Esophagus muscularis mucosa (tissue), 4 donors: ENCODE data around the gene PTGES3. TPM values are rescaled to one million over a fixed set of nuclear protein-coding genes. Genes with fewer than 3 reads are reported as not detected.

ENCODE experiments used
- DNase-seq: peaks from one replicate; pipeline ENCODE4 v3.0.0-alpha.2; 2017; ENCODE audit errors: extremely low spot score
- H3K27ac ChIP-seq, 4 donors: fragments of 200-600 bp; sonication (generic); replicated peaks in 1 of 4; 1 replicate in 3 of 4; 2 replicates in 1 of 4; pipeline ENCODE4 v1.5.1; 2016 to 2019; ENCODE audit warnings: mild to moderate bottlenecking in 1 of 4
- H3K27me3 ChIP-seq, 4 donors: fragments of 200-600 bp; sonication (generic); one replicate each; pipeline versions ENCODE4 v1.5.1 to v1.6.0; 2016 to 2019
- H3K36me3 ChIP-seq, 4 donors: fragments of 200-600 bp; sonication (generic); one replicate each; pipeline ENCODE4 v1.5.1; 2016 to 2019
- H3K4me1 ChIP-seq, 4 donors: fragments of 200-600 bp; sonication (generic); one replicate each; pipeline ENCODE4 v1.5.1; 2016 to 2019
- H3K4me3 ChIP-seq, 4 donors: fragments of 200-600 bp; sonication (generic); 1 replicate in 2 of 4; 2 replicates in 2 of 4; pipeline ENCODE4 v1.5.1; 2016 to 2019; ENCODE audit warnings: mild to moderate bottlenecking in 4 of 4, moderate library complexity in 1 of 4
- H3K9me3 ChIP-seq, 4 donors: fragments of 200-600 bp; sonication (generic); 1 replicate in 3 of 4; 2 replicates in 1 of 4; pipeline ENCODE4 v1.5.1; 2016 to 2019
- EP300 ChIP-seq: sonication (generic); formaldehyde crosslinking; IDR thresholded peaks from one replicate; pipeline ENCODE4 v1.6.1; 2017; ENCODE audit warnings: antibody characterized with exemption
- POLR2A ChIP-seq: fragments of 450-650 bp; IDR thresholded peaks from one replicate; pipeline ENCODE4 v1.6.1; 2017; ENCODE audit warnings: antibody characterized with exemption, moderate library complexity, mild to moderate bottlenecking, low read depth
- POLR2AphosphoS5 ChIP-seq, 2 donors: sonication (generic); formaldehyde crosslinking; IDR thresholded peaks; one replicate each; pipeline ENCODE4 v1.6.1; 2017; ENCODE audit warnings: antibody characterized with exemption in 2 of 2
- WGBS: methylation state at CpG from one replicate; pipeline ENCODE4 v1.1.5; 2018; 5-methylcytosine and 5-hydroxymethylcytosine counted together
- intact Hi-C: fragments of 100-400 bp; cut with DNase I; formaldehyde crosslinking; loops from one replicate; pipeline ENCODE4 v1.15.1; 2023
- total RNA-seq, 4 donors: library from RNA; depleted of rRNA; stranded (reverse); fragments of >200 nt; gene quantifications; one replicate each; pipeline versions ENCODE4 v1.1.0 to v1.2.1, GENCODE V29; 2016
- TF ChIP-seq, protein P1 (sequence below), 3 experiments: fragments of 200-600 bp in 2 of 3; fragments of 450-650 bp in 1 of 3; sonication (generic) in 2 of 3; IDR thresholded peaks; one replicate each; pipeline ENCODE4 v1.5.1; 2017 to 2019; ENCODE audit warnings: antibody characterized with exemption in 3 of 3, mild to moderate bottlenecking in 2 of 3, moderate library complexity in 1 of 3

The PTGES3 gene
- total RNA-seq, 4 donors from 2014 or later: 86.8 to 118 (median 92.0) TPM

DNA sequence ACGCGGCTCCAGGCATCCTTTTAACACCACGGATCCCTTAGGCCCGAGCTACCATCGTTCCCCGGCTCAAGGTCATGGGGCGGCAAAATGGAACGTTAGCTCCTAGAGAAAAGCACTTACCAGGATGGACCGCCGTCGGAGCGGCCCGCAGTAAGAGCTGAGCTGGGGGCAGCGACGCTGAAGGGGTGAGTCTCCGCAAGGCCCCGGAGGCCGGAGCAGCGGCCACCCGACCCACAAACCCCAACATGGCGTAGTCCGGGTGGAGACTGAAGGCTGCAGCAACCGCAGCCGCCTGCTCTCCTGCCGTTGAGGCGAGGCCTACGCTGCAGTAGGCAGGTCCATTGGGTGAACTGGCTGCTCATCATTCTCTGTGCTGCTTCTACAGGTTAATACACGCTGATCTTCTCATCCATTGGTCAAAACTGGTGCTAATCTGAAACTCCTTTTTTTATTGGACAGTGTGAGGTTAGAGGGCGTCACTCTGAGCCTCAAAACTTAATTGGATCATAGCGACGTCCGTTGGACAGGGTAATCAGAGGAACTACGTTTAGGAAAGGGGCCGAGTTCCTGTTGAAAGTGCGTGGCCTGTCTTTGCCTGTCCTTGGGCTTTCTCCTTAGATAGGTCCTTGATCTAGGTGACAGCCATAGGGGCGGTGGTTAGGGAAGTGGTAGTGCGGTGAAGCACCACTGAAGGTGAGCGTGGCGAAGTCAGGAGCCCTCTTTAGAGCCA lies 42.2 kb downstream of the PTGES3 start, which contains the start of gene ATP5F1B:
Gene ATP5F1B (minus strand): TSS at position 268 of the 730 bp plus-strand sequence. CDS start 21 bp downstream, at position 247.
- TF ChIP-seq POLR2A: peak; percentile 96
- TF ChIP-seq, protein P1, sequence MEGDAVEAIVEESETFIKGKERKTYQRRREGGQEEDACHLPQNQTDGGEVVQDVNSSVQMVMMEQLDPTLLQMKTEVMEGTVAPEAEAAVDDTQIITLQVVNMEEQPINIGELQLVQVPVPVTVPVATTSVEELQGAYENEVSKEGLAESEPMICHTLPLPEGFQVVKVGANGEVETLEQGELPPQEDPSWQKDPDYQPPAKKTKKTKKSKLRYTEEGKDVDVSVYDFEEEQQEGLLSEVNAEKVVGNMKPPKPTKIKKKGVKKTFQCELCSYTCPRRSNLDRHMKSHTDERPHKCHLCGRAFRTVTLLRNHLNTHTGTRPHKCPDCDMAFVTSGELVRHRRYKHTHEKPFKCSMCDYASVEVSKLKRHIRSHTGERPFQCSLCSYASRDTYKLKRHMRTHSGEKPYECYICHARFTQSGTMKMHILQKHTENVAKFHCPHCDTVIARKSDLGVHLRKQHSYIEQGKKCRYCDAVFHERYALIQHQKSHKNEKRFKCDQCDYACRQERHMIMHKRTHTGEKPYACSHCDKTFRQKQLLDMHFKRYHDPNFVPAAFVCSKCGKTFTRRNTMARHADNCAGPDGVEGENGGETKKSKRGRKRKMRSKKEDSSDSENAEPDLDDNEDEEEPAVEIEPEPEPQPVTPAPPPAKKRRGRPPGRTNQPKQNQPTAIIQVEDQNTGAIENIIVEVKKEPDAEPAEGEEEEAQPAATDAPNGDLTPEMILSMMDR (IDR thresholded peaks at IDR 0.05): peak in 1 of 3 experiments; percentile 39
- TF ChIP-seq POLR2AphosphoS5 (IDR thresholded peaks at IDR 0.05): peak; percentile 99 to 100
- TF ChIP-seq EP300: no peak
- no peaks in the 10 kb centered on the region for H3K27me3 ChIP-seq
- peaks cover 30 to 52% (median 47%) of the 10 kb centered on the region in 4 donors for H3K4me1 ChIP-seq
- H3K9me3 ChIP-seq: no peaks in the 10 kb centered on the region
- H3K27ac ChIP-seq: peak within 1 kb of the TSS; percentile 85 to 96 (median 90)
- peaks cover 27 to 41% (median 35%) of the 10 kb centered on the region in 4 donors for H3K36me3 ChIP-seq
- WGBS: under 1% methylated on average over 28 of the region's 39 CpGs
- peak within 1 kb of the TSS; percentile 61 to 98 (median 76) for H3K4me3 ChIP-seq
- peak; percentile 98 for DNase-seq
- intact Hi-C loops: loop anchor here (2.0 to 5.0 kb wide), 2 partner anchors 41 to 81 kb away; partner anchors contain the start of gene PTGES3

DNA sequence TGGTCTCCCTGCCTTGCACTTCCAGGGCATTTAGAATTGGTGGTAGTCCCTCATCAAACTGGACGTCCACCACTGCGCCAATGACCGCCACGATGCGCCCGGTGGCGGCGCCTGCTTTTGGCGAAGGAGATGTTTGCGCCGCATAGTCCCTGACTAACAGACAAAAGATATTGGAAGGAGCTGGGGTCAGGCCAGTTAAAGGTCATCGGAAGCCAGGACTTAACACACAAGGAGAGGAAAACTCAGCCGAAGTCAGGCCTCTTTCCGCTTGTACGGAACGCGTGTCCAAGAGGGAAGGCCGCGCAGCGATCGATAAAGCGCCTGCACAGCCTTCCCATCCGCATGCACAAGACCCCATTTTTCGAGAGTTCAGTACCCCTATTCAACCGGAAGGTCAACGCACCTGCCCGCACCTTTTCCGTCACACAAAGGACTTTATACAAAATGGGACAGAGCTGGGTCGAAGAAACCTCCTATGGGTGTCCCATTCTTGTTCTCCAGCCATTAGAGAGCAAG lies 42.8 kb downstream of the PTGES3 start:
- WGBS: 2% methylated on average over 24 of the region's 29 CpGs
- no peak for DNase-seq
- H3K27ac ChIP-seq: peak overlapping the region; percentile 85 to 96 (median 90)

DNA sequence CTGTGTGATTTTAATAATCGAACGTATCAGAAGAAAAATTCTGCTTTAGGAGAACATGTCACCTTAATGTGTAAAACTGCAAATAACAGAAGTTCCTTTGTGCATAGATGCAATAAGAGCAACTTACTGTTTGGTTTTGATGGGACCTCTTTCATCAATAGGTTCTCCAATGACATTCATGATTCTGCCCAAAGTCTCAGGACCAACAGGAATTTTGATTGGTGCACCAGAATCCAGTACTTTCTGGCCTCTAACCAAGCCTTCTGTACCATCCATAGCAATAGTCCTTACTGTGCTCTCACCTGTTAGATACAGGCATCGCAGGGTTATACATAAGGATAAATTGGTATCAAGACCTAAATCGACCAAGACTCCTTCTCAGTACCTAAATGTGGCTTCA lies 43.4 kb downstream of the PTGES3 start:
- TF ChIP-seq, protein P1 (IDR thresholded peaks at IDR 0.05): no peak
- TF ChIP-seq POLR2AphosphoS5 (IDR thresholded peaks at IDR 0.05) (no peak), POLR2A (no peak)
- Histone ChIP-seq H3K27ac (peak overlapping the region; percentile 85 to 96 (median 90)), H3K4me1 (peaks cover 32 to 63% (median 59%) of the 10 kb centered on the region in 4 donors), H3K4me3 (peak overlapping the region; percentile 61 to 98 (median 76)), H3K36me3 (peaks cover 35 to 53% (median 47%) of the 10 kb centered on the region in 4 donors), H3K9me3 (no peaks in the 10 kb centered on the region), H3K27me3 (no peaks in the 10 kb centered on the region)
- intact Hi-C loops: loop anchor here (2.0 to 5.0 kb wide), 2 partner anchors 43 to 82 kb away; partner anchors contain the start of gene PTGES3
- whole genome bisulfite sequencing: 45% methylated on average over 4 of the region's 4 CpGs
- no peak for DNase-seq

More for the DNA sequence above, 42.8 kb downstream of the PTGES3 start:
- Histone ChIP-seq H3K4me3 (peak overlapping the region; percentile 61 to 98 (median 76)), H3K36me3 (peaks cover 29 to 47% (median 41%) of the 10 kb centered on the region in 4 donors), H3K9me3 (no peaks in the 10 kb centered on the region), H3K27me3 (no peaks in the 10 kb centered on the region), H3K4me1 (peaks cover 32 to 57% (median 53%) of the 10 kb centered on the region in 4 donors)
- intact Hi-C loops: loop anchor here (2.0 to 5.0 kb wide), 2 partner anchors 42 to 82 kb away; partner anchors contain the start of gene PTGES3
- TF ChIP-seq POLR2A (no peak), EP300 (no peak), POLR2AphosphoS5 (IDR thresholded peaks at IDR 0.05) (no peak)
- TF ChIP-seq, protein P1 (IDR thresholded peaks at IDR 0.05): no peak

DNA sequence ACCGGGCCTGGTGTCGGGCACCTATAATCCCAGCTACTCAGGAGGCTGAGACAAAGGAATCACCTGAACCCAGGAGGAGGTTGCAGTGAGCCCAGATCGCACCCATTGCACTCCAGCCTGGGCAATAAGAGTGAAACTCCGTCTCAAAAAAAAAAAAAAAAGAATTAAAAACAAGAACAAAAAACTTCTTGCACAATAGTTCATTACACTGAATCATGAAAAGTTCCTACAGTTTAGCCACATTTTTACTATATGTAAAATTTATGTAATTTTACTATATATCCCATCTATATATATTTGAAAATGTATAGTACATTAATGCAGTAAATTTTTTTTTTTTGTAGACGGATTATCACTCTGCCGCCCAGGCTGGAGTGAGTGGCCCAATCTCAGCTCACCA lies 46.9 kb downstream of the PTGES3 start:
- WGBS: 73% methylated on average over 6 of the region's 6 CpGs
- no peak for TF ChIP-seq EP300
- no peak for TF ChIP-seq POLR2AphosphoS5 (IDR thresholded peaks at IDR 0.05)
- TF ChIP-seq, protein P1 (IDR thresholded peaks at IDR 0.05): no peak
- peak overlapping the region in 1 of 4 donors; percentile 44 for H3K27ac ChIP-seq
- no peak overlapping the region for H3K4me3 ChIP-seq
- no peaks in the 10 kb centered on the region for H3K9me3 ChIP-seq
- intact Hi-C loops: no loop called here
- peaks cover 40 to 77% (median 72%) of the 10 kb centered on the region in 4 donors for H3K4me1 ChIP-seq
- no peaks in the 10 kb centered on the region for H3K27me3 ChIP-seq
- peaks cover 56 to 78% (median 69%) of the 10 kb centered on the region in 4 donors for H3K36me3 ChIP-seq
- DNase-seq: no peak
